H9 (cell line): ENCODE measurements around the gene SLC4A11. TPM values are rescaled to one million over a fixed set of nuclear protein-coding genes. Genes with fewer than 3 reads are reported as not detected.

Experiments
- DNase-seq: peaks from one replicate; pipeline ENCODE4 v3.0.0-alpha.2; 2017
- H2AFZ ChIP-seq: one replicate; pipeline ENCODE4 v1.6.1; 2013; ENCODE audit warnings: mild to moderate bottlenecking, low read length, control low read depth, moderate library complexity
- H2AK5ac ChIP-seq: 2 replicates; pipeline ENCODE4 v1.6.1; 2013; ENCODE audit warnings: low read length, control low read depth, mixed read lengths; ENCODE audit not compliant: insufficient read length
- H2BK120ac ChIP-seq: one replicate; pipeline ENCODE4 v1.6.1; 2013; ENCODE audit warnings: low read depth, mild to moderate bottlenecking, low read length, control low read depth, inconsistent platforms; ENCODE audit not compliant: poor library complexity, severe bottlenecking
- H2BK12ac ChIP-seq: 2 replicates; pipeline ENCODE4 v1.6.1; 2013; ENCODE audit warnings: low read length, control low read depth, mixed read lengths, low read depth; ENCODE audit not compliant: insufficient read length
- H2BK15ac ChIP-seq: 2 replicates; pipeline ENCODE4 v1.6.1; 2013; ENCODE audit warnings: low read depth, low read length, control low read depth
- H2BK20ac ChIP-seq: one replicate; pipeline ENCODE4 v1.6.1; 2013; ENCODE audit warnings: low read depth, mild to moderate bottlenecking, low read length, control low read depth, inconsistent platforms; ENCODE audit not compliant: poor library complexity, severe bottlenecking
- H2BK5ac ChIP-seq: 2 replicates; pipeline ENCODE4 v1.6.1; 2013; ENCODE audit warnings: low read length, control low read depth, mixed read lengths; ENCODE audit not compliant: insufficient read length
- H3K14ac ChIP-seq: 2 replicates; pipeline ENCODE4 v1.6.1; 2013; ENCODE audit warnings: low read length, control low read depth; ENCODE audit not compliant: insufficient read depth
- H3K18ac ChIP-seq: 2 replicates; pipeline ENCODE4 v1.6.1; 2013; ENCODE audit warnings: low read depth, mild to moderate bottlenecking, mixed read lengths, low read length, control low read depth; ENCODE audit not compliant: insufficient read length
- H3K23ac ChIP-seq: 2 replicates; pipeline ENCODE4 v1.6.1; 2013; ENCODE audit warnings: low read length, control low read depth, mixed read lengths, low read depth; ENCODE audit not compliant: insufficient read length
- H3K23me2 ChIP-seq: 2 replicates; pipeline ENCODE4 v1.6.1; 2013; ENCODE audit warnings: low read depth, mild to moderate bottlenecking, mixed read lengths, low read length, control low read depth; ENCODE audit not compliant: insufficient read length, poor library complexity, severe bottlenecking
- H3K27ac ChIP-seq: 2 replicates; pipeline ENCODE4 v1.5.1; 2013; ENCODE audit warnings: low read length, control low read depth, mixed read lengths, low read depth; ENCODE audit not compliant: insufficient read length
- H3K27me3 ChIP-seq: 2 replicates; pipeline ENCODE4 v1.6.1; 2013; ENCODE audit warnings: low read length, control low read depth, inconsistent platforms; ENCODE audit not compliant: insufficient read depth
- H3K4ac ChIP-seq: 2 replicates; pipeline ENCODE4 v1.6.1; 2013; ENCODE audit warnings: low read depth, mild to moderate bottlenecking, control low read depth, inconsistent platforms, low read length, moderate library complexity
- H3K4me1 ChIP-seq: 2 replicates; pipeline ENCODE4 v1.6.1; 2013; ENCODE audit warnings: low read length, control low read depth, inconsistent platforms; ENCODE audit not compliant: insufficient read depth
- H3K4me2 ChIP-seq: 2 replicates; pipeline ENCODE4 v1.6.1; 2013; ENCODE audit warnings: low read length, control low read depth, mixed read lengths; ENCODE audit not compliant: insufficient read length, insufficient read depth
- H3K56ac ChIP-seq: 2 replicates; pipeline ENCODE4 v1.6.1; 2013; ENCODE audit warnings: low read depth, mild to moderate bottlenecking, mixed read lengths, low read length, control low read depth; ENCODE audit not compliant: insufficient read length
- H3K79me1 ChIP-seq: 2 replicates; pipeline ENCODE4 v1.6.1; 2013; ENCODE audit warnings: low read depth, mild to moderate bottlenecking, moderate library complexity, low read length, control low read depth, inconsistent platforms; ENCODE audit not compliant: insufficient read depth, poor library complexity, severe bottlenecking
- H3K79me2 ChIP-seq: 2 replicates; pipeline ENCODE4 v1.6.1; 2013; ENCODE audit warnings: low read length, control low read depth, inconsistent platforms; ENCODE audit not compliant: insufficient read depth
- H3K9ac ChIP-seq: 2 replicates; pipeline ENCODE4 v1.6.1; 2013; ENCODE audit warnings: low read length, control low read depth, mixed read lengths; ENCODE audit not compliant: insufficient read length; ENCODE audit errors: extremely low read depth
- H3K9me3 ChIP-seq: one replicate; pipeline ENCODE4 v1.6.1; 2013; ENCODE audit warnings: low read depth, low read length, inconsistent platforms; ENCODE audit not compliant: control insufficient read depth
- H3T11ph ChIP-seq: one replicate; pipeline ENCODE4 v1.6.1; 2013; ENCODE audit warnings: mild to moderate bottlenecking, low read length, control low read depth, inconsistent platforms
- H4K20me1 ChIP-seq: one replicate; pipeline ENCODE4 v1.6.1; 2013; ENCODE audit not compliant: control insufficient read depth, insufficient read length, insufficient read depth
- H4K5ac ChIP-seq: 2 replicates; pipeline ENCODE4 v1.6.1; 2013; ENCODE audit warnings: low read depth, mild to moderate bottlenecking, mixed read lengths, low read length, control low read depth; ENCODE audit not compliant: insufficient read length
- H4K8ac ChIP-seq: replicated peaks from 2 replicates; pipeline ENCODE4 v1.6.1; 2013; ENCODE audit warnings: low read length, control low read depth, mixed read lengths, low read depth; ENCODE audit not compliant: insufficient read length
- H4K91ac ChIP-seq: 2 replicates; pipeline ENCODE4 v1.6.1; 2013; ENCODE audit warnings: low read depth, mild to moderate bottlenecking, moderate library complexity, mixed read lengths, low read length, control low read depth; ENCODE audit not compliant: insufficient read length
- H3K27ac Mint-ChIP-seq, 3 experiments: 2 replicates in 2 of 3; 3 replicates in 1 of 3; pipeline ENCODE4 v1.8.0; 2020 to 2021; ENCODE audit warnings: mixed read lengths in 3 of 3, mild to moderate bottlenecking in 1 of 3, moderate library complexity in 1 of 3
- H3K27me3 Mint-ChIP-seq: 2 replicates; pipeline ENCODE4 v1.8.0; 2021; ENCODE audit warnings: low read depth, mild to moderate bottlenecking, moderate library complexity, mixed read lengths
- H3K36me3 Mint-ChIP-seq, 3 experiments: 2 replicates in 2 of 3; 3 replicates in 1 of 3; pipeline ENCODE4 v1.8.0; 2020 to 2021; ENCODE audit warnings: low read depth in 3 of 3, mixed read lengths in 3 of 3; ENCODE audit not compliant: insufficient read depth in 1 of 3
- H3K4me1 Mint-ChIP-seq, 2 experiments: 2 replicates each; pipeline ENCODE4 v1.8.0; 2020; ENCODE audit warnings: mixed read lengths in 2 of 2
- H3K4me3 Mint-ChIP-seq, 2 experiments: 2 replicates in 1 of 2; 3 replicates in 1 of 2; pipeline ENCODE4 v1.8.0; 2020 to 2021; ENCODE audit warnings: mild to moderate bottlenecking in 2 of 2, mixed read lengths in 2 of 2, moderate library complexity in 1 of 2
- H3K9me3 Mint-ChIP-seq, 2 experiments: 2 replicates in 1 of 2; 3 replicates in 1 of 2; pipeline ENCODE4 v1.8.0; 2020; ENCODE audit warnings: mild to moderate bottlenecking in 2 of 2, mixed read lengths in 2 of 2, moderate library complexity in 1 of 2
- WGBS: extraction: QIAGEN DNeasy Blood & Tissue Kit; methylation state at CpG from one replicate; pipeline ENCODE4 v1.1.7; 2013; ENCODE audit warnings: missing lambda C conversion rate, low lambda C conversion rate, mixed read lengths; ENCODE audit not compliant: insufficient read length; ENCODE audit errors: extremely low coverage; 5-methylcytosine and 5-hydroxymethylcytosine counted together
- total RNA-seq: library from RNA; stranded (reverse); gene quantifications from 2 replicates; pipeline ENCODE4 v1.2.1, GENCODE V29; 2021
- TF ChIP-seq, protein P1 (sequence below): fragments of 200-600 bp; sonication (generic); conservative IDR thresholded peaks from 3 replicates; pipeline ENCODE4 v1.8.0; 2021; ENCODE audit warnings: antibody characterized with exemption, mild to moderate bottlenecking

Gene SLC4A11
- total RNA-seq, 1 experiment from 2014 or later, result 29.4 TPM

DNA sequence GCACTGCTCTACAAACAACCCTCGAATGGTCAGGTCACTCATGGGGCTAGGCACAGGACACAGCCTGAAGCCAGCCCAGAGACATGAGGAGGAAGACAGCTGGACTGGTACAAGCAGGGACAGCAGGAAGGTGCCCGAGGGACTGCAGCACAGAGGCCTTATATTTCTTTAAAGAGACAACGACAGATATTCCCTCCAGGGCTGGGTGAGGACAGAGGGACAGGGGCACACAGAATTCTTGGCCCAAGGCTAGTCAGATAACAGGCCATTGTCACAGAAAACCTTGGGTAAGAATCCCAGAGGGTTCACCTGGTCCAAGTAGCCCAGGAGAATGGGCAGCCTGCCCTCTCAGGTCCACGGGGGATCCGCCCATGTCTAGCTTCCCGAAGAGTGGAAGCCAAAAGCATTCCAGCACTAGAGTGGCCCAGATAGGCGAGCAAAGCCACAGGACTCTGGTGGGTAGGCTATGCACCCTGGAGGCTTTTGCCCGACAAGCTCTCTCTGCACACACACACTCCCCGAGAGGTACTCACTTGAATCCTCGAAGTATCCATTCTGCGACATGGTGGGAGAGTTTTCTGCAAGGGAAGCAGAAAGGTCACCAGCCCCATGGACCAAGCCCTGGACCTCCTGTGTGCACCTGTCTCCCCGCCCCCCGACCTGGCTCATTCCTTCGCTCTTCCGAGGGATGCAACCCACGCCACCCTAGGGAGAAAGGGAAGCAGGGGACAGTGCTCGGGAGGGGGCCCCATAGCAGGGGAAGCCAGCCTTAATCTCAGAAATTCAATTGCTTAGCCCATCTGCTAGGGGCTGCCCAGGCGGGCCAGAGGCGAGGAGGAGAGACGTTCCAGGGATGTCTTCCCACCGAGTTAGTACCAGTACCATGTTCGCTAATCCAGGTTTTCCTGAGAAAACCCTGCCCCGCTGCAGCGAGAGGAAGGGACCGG is 1.7 kb downstream of the SLC4A11 start:
- no peak overlapping the region for H2BK15ac ChIP-seq
- DNase-seq, result no peak
- peak overlapping the region; percentile 62 for H3K4me2 ChIP-seq
- no peak overlapping the region for H3K4ac ChIP-seq
- no peak overlapping the region; the same call in 1 of the 2 replicates for H3K14ac ChIP-seq
- no peak overlapping the region for H3T11ph ChIP-seq
- WGBS, result no CpG with 5 or more reads among the region's 25 CpGs
- no peaks in the 10 kb centered on the region; a peak in 1 of 5 replicates for H3K9me3 Mint-ChIP-seq
- H3K79me2 ChIP-seq, result no peaks in the 10 kb centered on the region
- H3K23me2 ChIP-seq, result peaks cover 18% of the 10 kb centered on the region
- no peak overlapping the region for H4K91ac ChIP-seq
- no peaks in the 10 kb centered on the region for H3K9me3 ChIP-seq
- no peak overlapping the region for H2BK120ac ChIP-seq
- peaks cover 14 to 26% of the 10 kb centered on the region in 2 experiments for H3K4me1 Mint-ChIP-seq
- peaks cover 60% of the 10 kb centered on the region for H3K27me3 Mint-ChIP-seq
- no peak overlapping the region for H3K18ac ChIP-seq
- no peaks in the 10 kb centered on the region; the same call in 1 of the 2 replicates for H3K4me1 ChIP-seq
- H4K20me1 ChIP-seq, result no peaks in the 10 kb centered on the region
- no peak overlapping the region for H2AFZ ChIP-seq
- no peak overlapping the region for H2AK5ac ChIP-seq
- peaks cover 0 to 16% (median 5%) of the 10 kb centered on the region in 3 experiments; a peak in 2 of 7 replicates for H3K36me3 Mint-ChIP-seq
- H3K9ac ChIP-seq, result no peak overlapping the region
- no peak overlapping the region for H4K8ac ChIP-seq
- no peak overlapping the region for H2BK12ac ChIP-seq
- H3K79me1 ChIP-seq, result no peaks in the 10 kb centered on the region
- H3K4me3 Mint-ChIP-seq, result peak overlapping the region; percentile 77 to 85
- no peak overlapping the region for H3K27ac ChIP-seq
- H2BK5ac ChIP-seq, result no peak overlapping the region
- H3K27me3 ChIP-seq, result peaks cover 18% of the 10 kb centered on the region; the same call in 1 of the 2 replicates
- no peak overlapping the region for H3K56ac ChIP-seq
- H3K23ac ChIP-seq, result no peak overlapping the region
- H3K27ac Mint-ChIP-seq, result no peak overlapping the region
- H4K5ac ChIP-seq, result no peak overlapping the region
- no peak overlapping the region for H2BK20ac ChIP-seq
- TF ChIP-seq, protein P1, sequence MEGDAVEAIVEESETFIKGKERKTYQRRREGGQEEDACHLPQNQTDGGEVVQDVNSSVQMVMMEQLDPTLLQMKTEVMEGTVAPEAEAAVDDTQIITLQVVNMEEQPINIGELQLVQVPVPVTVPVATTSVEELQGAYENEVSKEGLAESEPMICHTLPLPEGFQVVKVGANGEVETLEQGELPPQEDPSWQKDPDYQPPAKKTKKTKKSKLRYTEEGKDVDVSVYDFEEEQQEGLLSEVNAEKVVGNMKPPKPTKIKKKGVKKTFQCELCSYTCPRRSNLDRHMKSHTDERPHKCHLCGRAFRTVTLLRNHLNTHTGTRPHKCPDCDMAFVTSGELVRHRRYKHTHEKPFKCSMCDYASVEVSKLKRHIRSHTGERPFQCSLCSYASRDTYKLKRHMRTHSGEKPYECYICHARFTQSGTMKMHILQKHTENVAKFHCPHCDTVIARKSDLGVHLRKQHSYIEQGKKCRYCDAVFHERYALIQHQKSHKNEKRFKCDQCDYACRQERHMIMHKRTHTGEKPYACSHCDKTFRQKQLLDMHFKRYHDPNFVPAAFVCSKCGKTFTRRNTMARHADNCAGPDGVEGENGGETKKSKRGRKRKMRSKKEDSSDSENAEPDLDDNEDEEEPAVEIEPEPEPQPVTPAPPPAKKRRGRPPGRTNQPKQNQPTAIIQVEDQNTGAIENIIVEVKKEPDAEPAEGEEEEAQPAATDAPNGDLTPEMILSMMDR, result no peak
